Coronary artery (tissue), 2 donors: Measurements from ENCODE around the gene TGFBR1.

Experiments used
- DNase-seq: peaks from one replicate; pipeline ENCODE4 v3.0.0-alpha.2; 2017; ENCODE audit warnings: low spot score
- H3K27ac ChIP-seq, 2 donors: fragments of 200-600 bp; sonication (generic); one replicate each; pipeline ENCODE4 v1.5.1; 2016 to 2019
- H3K4me3 ChIP-seq: fragments of 200-600 bp; sonication (generic); 2 replicates; pipeline ENCODE4 v1.5.1; 2016; ENCODE audit warnings: mild to moderate bottlenecking, moderate library complexity
- CTCF ChIP-seq: fragments of 200-600 bp; sonication (generic); IDR thresholded peaks from one replicate; pipeline ENCODE4 v1.5.1; 2019; ENCODE audit warnings: antibody characterized with exemption

Gene TGFBR1

DNA sequence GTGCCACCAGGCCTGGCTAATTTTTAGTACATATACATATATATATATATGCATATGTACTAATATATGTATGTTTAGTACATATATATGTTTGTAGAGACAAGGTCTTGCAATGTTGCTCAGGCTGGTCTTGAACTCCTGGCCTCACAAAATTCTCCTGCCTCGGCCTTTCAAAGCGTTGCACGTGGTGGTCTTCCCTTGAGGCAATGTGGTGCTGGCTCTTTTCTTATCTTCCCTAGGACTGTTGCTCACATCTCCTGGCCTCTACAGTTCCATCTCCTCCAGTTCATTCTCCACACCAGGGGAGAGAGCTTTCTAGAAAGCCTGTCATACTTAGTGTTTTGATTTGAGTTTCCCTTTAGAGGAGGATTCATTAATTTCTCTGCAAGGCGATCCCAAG, 28.9 kb upstream of the TGFBR1 start:
- TF ChIP-seq CTCF: no peak
- no peak overlapping the region for H3K4me3 ChIP-seq
- no peak for DNase-seq
- H3K27ac ChIP-seq: no peak overlapping the region

GRCh38 chr9:99076483-99077171, 28.3 kb upstream of the TGFBR1 start:
- no peak overlapping the region for H3K27ac ChIP-seq
- H3K4me3 ChIP-seq: no peak overlapping the region
- no peak for TF ChIP-seq CTCF
- no peak for DNase-seq

GRCh38 chr9:99078717-99079116, 26.2 kb upstream of the TGFBR1 start:
- TF ChIP-seq CTCF: no peak
- no peak for DNase-seq
- Histone ChIP-seq H3K27ac (no peak overlapping the region), H3K4me3 (no peak overlapping the region)

DNA sequence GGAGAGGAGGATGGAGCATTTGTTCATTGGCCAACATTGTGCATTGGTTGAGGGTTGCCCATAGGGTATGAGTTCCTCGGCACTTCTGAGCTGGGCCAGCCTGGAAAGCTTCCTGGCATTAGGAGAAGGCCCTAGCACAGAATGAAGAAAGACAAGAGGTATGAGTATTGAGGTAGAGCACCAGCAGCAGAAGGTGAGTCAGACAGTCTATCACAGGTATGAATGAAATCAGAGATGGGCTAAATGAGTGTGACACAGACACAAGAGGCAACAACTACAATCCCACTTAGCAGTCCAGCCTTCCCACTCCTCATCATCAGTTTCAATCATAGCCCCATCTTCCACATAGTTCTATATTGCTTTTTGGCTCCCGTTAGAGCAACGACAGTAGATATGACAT, 25.4 kb upstream of the TGFBR1 start:
- no peak for TF ChIP-seq CTCF
- Histone ChIP-seq H3K4me3 (no peak overlapping the region), H3K27ac (no peak overlapping the region)
- no peak for DNase-seq

GRCh38 chr9:99083051-99083450, 21.9 kb upstream of the TGFBR1 start:
- H3K4me3 ChIP-seq: no peak overlapping the region
- DNase-seq: no peak
- no peak overlapping the region for H3K27ac ChIP-seq
- no peak for TF ChIP-seq CTCF

DNA sequence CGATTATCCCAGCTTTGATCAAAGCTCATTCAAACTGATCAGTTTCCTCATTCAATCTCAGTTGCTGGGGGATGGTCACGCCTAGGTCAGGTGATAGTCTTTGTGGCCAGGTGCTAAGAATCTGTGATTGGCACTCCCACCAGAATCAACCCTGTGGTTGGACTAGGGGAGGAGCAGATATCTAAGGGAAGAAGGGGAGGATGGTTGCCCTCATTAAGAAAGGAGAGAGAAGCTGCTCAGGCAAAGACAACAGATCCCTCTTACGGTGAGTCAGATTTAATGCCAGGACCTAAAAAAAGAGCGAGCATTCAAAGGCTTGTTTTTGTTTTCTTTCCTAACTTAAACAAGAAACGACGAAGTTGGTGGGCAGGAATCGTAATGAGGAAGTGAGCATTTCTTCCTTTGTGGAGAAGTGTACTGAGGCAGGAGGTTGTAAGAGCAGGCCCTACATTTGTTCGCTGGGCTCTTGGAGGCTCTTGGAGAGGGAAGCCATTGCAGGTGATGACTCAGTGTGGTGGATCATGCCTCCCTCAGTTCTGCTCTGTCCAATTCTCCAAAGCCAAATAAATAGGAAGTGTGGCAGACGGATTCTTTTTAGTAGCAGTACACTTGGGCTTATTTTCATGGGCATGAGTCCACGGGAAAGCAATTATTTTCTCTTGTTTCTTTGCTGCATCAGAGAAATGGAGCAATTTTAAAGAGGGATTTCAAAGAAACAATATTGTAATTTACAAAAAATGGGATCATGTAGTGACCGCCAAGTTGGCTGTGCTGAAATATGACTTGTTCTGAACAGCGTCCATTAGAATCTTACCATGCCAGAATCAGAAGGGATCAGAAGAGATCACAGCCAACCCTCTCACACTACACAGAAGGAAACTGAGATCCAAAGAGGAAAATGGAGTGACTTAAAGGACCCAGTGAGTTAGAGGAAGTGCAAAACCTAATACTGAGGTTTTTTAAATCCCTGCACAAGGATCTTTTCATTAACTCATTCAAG, 18.7 kb upstream of the TGFBR1 start:
- Histone ChIP-seq H3K27ac (peak overlapping the region in 1 of 2 donors; percentile 61), H3K4me3 (no peak overlapping the region)
- no peak for DNase-seq
- TF ChIP-seq CTCF: no peak

GRCh38 chr9:99087462-99087861, 17.5 kb upstream of the TGFBR1 start:
- no peak for DNase-seq
- TF ChIP-seq CTCF: no peak
- H3K4me3 ChIP-seq: no peak overlapping the region
- H3K27ac ChIP-seq: no peak overlapping the region
